Stimulated activated CD8-positive, alpha-beta memory T cell treated with anti-CD3 and anti-CD28 coated beads, Interleukin-7, amount 100 ng/mL, for 1 hour (primary cell): Measurements from ENCODE around the gene RHOU.

Experiments
- DNase-seq, 2 donors: peaks; one replicate each; pipeline ENCODE4 v3.0.0-alpha.2; 2020; ENCODE audit warnings: low read depth in 2 of 2

The RHOU gene

GRCh38 chr1:228736844-228737445, 1.7 kb downstream of the RHOU start:
- DNase-seq = no peak

DNA sequence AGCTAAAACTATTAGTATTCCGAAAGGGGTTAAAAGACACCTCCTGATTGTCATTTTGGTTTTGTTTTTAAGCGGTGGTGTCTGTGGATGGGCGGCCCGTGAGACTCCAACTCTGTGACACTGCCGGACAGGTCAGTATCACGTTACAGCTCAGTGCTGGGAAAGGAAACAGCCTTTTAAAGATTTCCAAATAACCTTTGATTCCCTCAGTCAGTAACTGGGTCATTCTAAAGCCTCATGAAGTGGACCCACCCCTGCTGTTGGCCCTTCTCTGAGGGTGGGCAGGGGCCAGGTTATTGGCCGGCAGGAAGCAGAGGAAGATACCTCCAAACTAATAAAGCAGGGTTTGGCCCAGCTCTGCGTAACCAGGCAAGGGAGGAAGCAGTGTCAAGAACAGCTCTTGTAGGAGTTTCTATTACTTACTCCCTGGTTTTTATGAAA, 2.3 kb downstream of the RHOU start:
- no peak for DNase-seq

- DNase-seq = no peak
These were observed 4.5 kb downstream of the RHOU start for GRCh38 chr1:228739826-228740225.

- DNase-seq = no peak
These were observed 5.5 kb downstream of the RHOU start for GRCh38 chr1:228740543-228741317.

GRCh38 chr1:228742281-228742860, 7.1 kb downstream of the RHOU start:
- DNase-seq = no peak

DNA sequence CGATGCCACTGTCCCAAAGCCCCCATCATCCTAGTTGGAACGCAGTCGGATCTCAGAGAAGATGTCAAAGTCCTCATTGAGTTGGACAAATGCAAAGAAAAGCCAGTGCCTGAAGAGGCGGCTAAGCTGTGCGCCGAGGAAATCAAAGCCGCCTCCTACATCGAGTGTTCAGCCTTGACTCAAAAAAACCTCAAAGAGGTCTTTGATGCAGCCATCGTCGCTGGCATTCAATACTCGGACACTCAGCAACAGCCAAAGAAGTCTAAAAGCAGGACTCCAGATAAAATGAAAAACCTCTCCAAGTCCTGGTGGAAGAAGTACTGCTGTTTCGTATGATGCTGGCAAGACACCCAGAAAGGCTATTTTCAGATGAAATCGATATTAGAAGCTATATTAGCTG, 8.1 kb downstream of the RHOU start:
- DNase-seq = no peak

- no peak for DNase-seq
These were observed 9.1 kb downstream of the RHOU start for GRCh38 chr1:228744356-228744755.

- no peak for DNase-seq
These were observed 9.6 kb downstream of the RHOU start for GRCh38 chr1:228744918-228745317.

- no peak for DNase-seq
These were observed 10.2 kb downstream of the RHOU start for GRCh38 chr1:228745497-228745896.

- no peak for DNase-seq
These were observed 12.1 kb downstream of the RHOU start for GRCh38 chr1:228747301-228747935.

DNA sequence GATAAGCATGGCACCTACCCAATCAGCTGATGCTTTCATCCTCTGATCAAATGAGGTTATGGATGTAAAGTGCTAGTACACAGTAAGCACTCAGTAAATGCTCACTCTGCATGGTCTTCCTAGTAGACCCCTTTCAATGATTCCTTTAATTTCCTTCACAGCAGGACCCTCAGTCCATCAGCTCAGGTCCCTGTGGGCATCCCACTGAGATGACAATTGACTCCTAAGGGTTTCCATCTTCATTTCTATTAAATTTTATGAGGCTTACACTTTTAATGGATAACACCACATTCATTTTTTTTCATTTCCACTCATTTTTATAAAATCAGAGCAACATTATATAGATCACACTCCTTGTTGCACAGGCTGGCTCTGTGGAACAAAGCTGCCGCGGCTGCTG, 12.8 kb downstream of the RHOU start:
- DNase-seq = no peak

GRCh38 chr1:228748431-228748830, 13.2 kb downstream of the RHOU start:
- DNase-seq = no peak

GRCh38 chr1:228749765-228750164, 14.5 kb downstream of the RHOU start:
- DNase-seq = no peak

GRCh38 chr1:228750915-228751314, 15.6 kb downstream of the RHOU start:
- no peak for DNase-seq

- no peak for DNase-seq
These were observed 16.2 kb downstream of the RHOU start for GRCh38 chr1:228751360-228752098.

DNA sequence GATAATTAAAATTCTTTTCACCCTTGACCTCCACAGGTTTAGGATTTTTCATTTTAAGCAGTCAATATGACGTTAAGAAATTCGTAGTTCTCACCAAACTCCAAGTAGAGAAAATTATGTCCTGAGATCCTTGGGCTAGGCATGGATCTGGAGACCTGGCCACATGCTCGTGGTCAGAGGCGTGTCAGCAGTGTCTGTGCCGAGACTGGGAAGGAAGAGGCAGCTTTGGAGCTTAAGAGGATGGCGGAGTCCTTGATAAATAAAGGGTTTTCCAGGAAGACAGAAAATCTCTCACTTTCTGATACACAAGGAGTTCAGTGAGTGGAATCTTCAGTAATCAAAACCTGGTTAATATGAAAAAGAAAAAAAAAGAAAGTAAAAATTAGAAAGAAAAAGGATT, 17.0 kb downstream of the RHOU start:
- DNase-seq = no peak

- DNase-seq = no peak
These were observed 17.5 kb downstream of the RHOU start for GRCh38 chr1:228752675-228753265.

GRCh38 chr1:228753287-228753686, 18.0 kb downstream of the RHOU start:
- no peak for DNase-seq

GRCh38 chr1:228753786-228754360, 18.6 kb downstream of the RHOU start:
- DNase-seq = no peak

DNA sequence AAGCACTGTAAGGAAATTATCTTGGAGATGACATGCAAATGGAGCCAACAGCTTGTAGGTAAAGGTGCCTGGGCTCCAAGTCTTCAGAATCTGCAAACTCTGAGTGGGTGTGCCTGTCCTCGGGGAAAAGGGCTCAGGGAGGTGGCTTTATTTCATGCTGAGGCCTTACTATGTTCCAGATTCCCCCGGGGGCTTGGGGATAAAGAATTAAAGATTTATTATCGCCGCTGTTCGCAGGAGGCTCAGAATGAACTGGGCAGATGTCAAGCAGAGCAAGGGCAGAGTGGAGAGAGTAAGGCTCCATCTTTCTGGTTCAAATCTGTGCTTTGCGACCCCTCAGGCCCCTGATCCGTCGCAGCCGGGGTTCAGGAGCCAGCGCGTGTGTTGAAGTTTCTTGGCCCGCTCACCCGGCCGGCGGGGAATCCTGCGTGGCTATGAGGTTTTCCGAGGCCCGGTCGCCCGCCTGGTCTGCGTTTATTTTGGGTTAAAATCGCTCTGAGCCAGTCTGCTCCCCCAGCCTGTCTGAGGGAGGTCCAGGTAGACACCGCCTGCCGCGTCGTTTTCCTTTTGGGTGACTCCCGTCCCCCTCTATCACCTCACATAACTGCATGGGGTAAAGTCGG, 19.5 kb downstream of the RHOU start:
- no peak for DNase-seq

DNA sequence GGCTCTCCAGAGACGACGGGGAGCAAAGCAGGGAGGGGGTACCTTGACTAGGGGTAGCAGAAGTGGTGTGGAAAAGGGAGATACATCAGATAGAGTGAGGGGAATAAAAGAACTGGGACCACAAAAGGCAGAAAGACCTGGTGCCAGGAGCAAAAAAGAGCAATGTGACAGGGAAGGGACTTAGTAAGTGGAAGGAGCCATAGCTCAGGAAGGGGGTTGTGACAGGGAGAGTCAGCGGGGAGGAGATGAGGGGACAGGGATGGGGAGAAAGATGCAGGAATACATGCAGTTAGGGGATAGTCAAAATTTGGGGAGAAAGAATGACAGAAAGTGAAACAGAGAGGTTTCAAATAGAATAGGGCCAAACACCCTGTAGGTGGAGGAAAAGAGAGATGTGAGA, 20.5 kb downstream of the RHOU start:
- DNase-seq = no peak
